Measurements from ENCODE around the gene GPR34. TPM values are rescaled to one million over a fixed set of nuclear protein-coding genes. Genes with fewer than 3 reads are reported as not detected.

GPR34 gene
- total and polyA plus RNA-seq, 2 experiments from 2014 or later, result 0.71 to 1.7 TPM

DNA sequence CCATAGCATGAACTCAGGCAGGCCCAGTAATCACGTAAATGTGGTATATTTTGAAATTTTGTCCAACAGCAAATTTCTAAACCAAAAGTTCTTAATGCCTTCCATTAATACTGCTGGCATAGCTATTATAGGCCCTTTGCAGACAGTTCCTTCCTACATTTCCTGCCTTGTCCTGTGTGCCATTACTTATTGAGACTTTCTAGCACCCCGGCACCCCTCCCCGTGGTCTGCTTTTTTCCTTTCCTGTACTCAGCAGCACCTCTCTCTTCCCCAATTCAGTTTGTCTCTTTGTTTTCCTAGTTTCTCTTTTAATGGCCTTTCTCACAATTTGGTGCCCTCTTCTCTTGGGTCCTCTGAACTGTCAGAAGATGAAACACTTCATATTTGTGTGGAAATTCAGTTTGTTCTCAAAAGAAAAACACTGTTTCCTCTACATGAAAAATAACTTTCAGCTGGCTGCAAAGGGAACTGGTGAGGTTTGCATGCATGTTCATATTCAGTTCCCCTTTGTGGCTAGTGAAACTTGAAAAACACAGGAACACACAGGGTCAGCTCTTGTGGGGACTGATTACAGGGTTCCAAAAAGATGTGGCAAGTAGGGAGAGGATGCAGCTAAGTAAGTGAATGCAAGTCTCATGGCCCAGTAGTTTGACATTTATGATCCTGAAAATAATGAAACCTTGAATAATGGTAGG is 17.1 kb downstream of the GPR34 start:
- WGBS (ENCODE audit: low lambda C conversion rate, missing lambda C conversion rate), result 82% methylated on average over 3 of the region's 3 CpGs

DNA sequence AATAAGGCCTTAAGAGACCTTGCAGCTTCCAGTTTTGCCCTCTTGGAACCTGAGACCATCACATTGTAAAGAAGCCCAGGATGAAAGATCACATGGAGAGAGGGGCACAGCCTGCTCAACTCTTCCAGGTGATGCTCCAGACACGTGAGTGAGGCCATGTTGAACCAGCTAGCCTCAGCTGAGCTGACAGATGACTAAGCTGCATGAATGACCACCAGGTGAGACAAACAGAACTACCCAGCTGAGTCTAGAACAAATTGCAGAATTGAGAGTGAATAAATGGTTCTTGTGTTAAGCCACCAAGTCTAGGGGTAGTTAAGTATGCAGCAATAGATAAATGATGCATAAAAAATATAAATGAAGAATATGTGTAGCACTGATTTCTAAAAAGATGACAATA is 18.4 kb downstream of the GPR34 start:
- Histone ChIP-seq H3K36me3 (replicated peaks; ENCODE audit: insufficient read depth, low read depth) (no peaks in the 10 kb centered on the region), H4K20me1 (ENCODE audit: insufficient read depth, poor library complexity, severe bottlenecking) (no peaks in the 10 kb centered on the region), H3K4me1 (ENCODE audit: insufficient read depth) (no peaks in the 10 kb centered on the region), H3K9me2 (replicated peaks; ENCODE audit: insufficient read depth) (no peaks in the 10 kb centered on the region), H3K4me2 (no peak overlapping the region), H2AFZ (no peak overlapping the region), H3K27me3 (no peaks in the 10 kb centered on the region), H3K27ac (no peak overlapping the region), H3K79me2 (no peaks in the 10 kb centered on the region), H3K4me3 (no peak overlapping the region), H3K9me3 (ENCODE audit: low read depth) (no peaks in the 10 kb centered on the region)
- WGBS (ENCODE audit: low lambda C conversion rate, missing lambda C conversion rate), result 62% methylated on average over 1 of the region's 1 CpG
- TF ChIP-seq EZH2 (IDR thresholded peaks at IDR 0.05; ENCODE audit: borderline replicate concordance) (no peak), EZH2phosphoT487 (IDR thresholded peaks at IDR 0.05; ENCODE audit: low read depth, severe bottlenecking, unreplicated experiment) (no peak)
- TF ChIP-seq, protein P1, sequence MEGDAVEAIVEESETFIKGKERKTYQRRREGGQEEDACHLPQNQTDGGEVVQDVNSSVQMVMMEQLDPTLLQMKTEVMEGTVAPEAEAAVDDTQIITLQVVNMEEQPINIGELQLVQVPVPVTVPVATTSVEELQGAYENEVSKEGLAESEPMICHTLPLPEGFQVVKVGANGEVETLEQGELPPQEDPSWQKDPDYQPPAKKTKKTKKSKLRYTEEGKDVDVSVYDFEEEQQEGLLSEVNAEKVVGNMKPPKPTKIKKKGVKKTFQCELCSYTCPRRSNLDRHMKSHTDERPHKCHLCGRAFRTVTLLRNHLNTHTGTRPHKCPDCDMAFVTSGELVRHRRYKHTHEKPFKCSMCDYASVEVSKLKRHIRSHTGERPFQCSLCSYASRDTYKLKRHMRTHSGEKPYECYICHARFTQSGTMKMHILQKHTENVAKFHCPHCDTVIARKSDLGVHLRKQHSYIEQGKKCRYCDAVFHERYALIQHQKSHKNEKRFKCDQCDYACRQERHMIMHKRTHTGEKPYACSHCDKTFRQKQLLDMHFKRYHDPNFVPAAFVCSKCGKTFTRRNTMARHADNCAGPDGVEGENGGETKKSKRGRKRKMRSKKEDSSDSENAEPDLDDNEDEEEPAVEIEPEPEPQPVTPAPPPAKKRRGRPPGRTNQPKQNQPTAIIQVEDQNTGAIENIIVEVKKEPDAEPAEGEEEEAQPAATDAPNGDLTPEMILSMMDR (IDR thresholded peaks at IDR 0.05; ENCODE audit: poor library complexity), result no peak
- no peak for DNase-seq (ENCODE audit: low spot score)

More for the DNA sequence above, 17.1 kb downstream of the GPR34 start:
- H3K36me3 ChIP-seq (replicated peaks; ENCODE audit: insufficient read depth, low read depth), result no peaks in the 10 kb centered on the region
- no peaks in the 10 kb centered on the region for H3K4me1 ChIP-seq (ENCODE audit: insufficient read depth)
- no peak overlapping the region for H2AFZ ChIP-seq
- no peak overlapping the region for H3K4me3 ChIP-seq
- H3K4me2 ChIP-seq, result no peak overlapping the region
- TF ChIP-seq EZH2 (IDR thresholded peaks at IDR 0.05; ENCODE audit: borderline replicate concordance) (no peak), EZH2phosphoT487 (IDR thresholded peaks at IDR 0.05; ENCODE audit: low read depth, severe bottlenecking, unreplicated experiment) (no peak)
- TF ChIP-seq, protein P1 (IDR thresholded peaks at IDR 0.05; ENCODE audit: poor library complexity), result no peak
- no peaks in the 10 kb centered on the region for H3K79me2 ChIP-seq
- H3K27me3 ChIP-seq, result no peaks in the 10 kb centered on the region
- H3K9me2 ChIP-seq (replicated peaks; ENCODE audit: insufficient read depth), result no peaks in the 10 kb centered on the region
- H3K27ac ChIP-seq, result no peak overlapping the region
- no peaks in the 10 kb centered on the region for H4K20me1 ChIP-seq (ENCODE audit: insufficient read depth, poor library complexity, severe bottlenecking)
- no peak for DNase-seq (ENCODE audit: low spot score)
- H3K9me3 ChIP-seq (ENCODE audit: low read depth), result no peaks in the 10 kb centered on the region

DNA sequence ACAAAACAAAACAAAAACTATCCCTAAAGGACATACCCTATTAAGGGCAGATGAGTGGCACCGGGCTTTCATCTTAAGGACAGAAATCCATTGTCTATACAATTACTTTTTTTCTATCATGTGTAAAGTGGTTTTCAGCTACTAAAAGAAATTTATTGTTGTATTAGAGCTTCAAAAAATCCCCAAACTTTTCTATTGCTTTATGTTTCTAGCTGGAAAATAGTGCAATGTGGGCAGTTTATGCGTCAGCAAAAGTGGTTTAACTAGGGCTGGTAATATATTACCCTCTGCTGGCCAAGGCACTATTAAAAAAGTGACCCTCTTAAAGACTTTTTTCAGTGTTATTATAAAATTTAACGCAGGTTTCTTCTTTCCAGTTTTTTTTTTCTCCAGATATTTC is 19.7 kb downstream of the GPR34 start:
- H2AFZ ChIP-seq, result no peak overlapping the region
- H4K20me1 ChIP-seq (ENCODE audit: insufficient read depth, poor library complexity, severe bottlenecking), result no peaks in the 10 kb centered on the region
- H3K9me2 ChIP-seq (replicated peaks; ENCODE audit: insufficient read depth), result no peaks in the 10 kb centered on the region
- no peaks in the 10 kb centered on the region for H3K79me2 ChIP-seq
- no peak for TF ChIP-seq EZH2phosphoT487 (IDR thresholded peaks at IDR 0.05; ENCODE audit: low read depth, severe bottlenecking, unreplicated experiment)
- no peak for TF ChIP-seq EZH2 (IDR thresholded peaks at IDR 0.05; ENCODE audit: borderline replicate concordance)
- TF ChIP-seq, protein P1 (IDR thresholded peaks at IDR 0.05; ENCODE audit: poor library complexity), result no peak
- H3K4me2 ChIP-seq, result no peak overlapping the region
- no peak overlapping the region for H3K4me3 ChIP-seq
- no peaks in the 10 kb centered on the region for H3K9me3 ChIP-seq (ENCODE audit: low read depth)
- no peaks in the 10 kb centered on the region for H3K27me3 ChIP-seq
- no peaks in the 10 kb centered on the region for H3K36me3 ChIP-seq (replicated peaks; ENCODE audit: insufficient read depth, low read depth)
- 52% methylated on average over 3 of the region's 3 CpGs for WGBS (ENCODE audit: low lambda C conversion rate, missing lambda C conversion rate)
- no peak for DNase-seq (ENCODE audit: low spot score)
- H3K27ac ChIP-seq, result no peak overlapping the region
- no peaks in the 10 kb centered on the region for H3K4me1 ChIP-seq (ENCODE audit: insufficient read depth)
